Small intestine (tissue), 7 donors: ENCODE measurements around the gene FBH1. TPM values are rescaled to one million over a fixed set of nuclear protein-coding genes. Genes with fewer than 3 reads are reported as not detected.
"Not testable (repeated sequence)": the region's sequence is repeated elsewhere in the genome, so short reads cannot be mapped to it uniquely, and the experiment has no call there.

Experiments used
- DNase-seq, 2 donors: peaks; one replicate each; pipeline versions ENCODE4 v3.0.0 to v3.0.0-alpha.2; 2013
- FAIRE-seq: peaks from 2 replicates; lab custom pipeline; 2012; peaks lifted over from hg19 to GRCh38; lab: Jason Lieb, UNC
- H3K27ac ChIP-seq, 3 donors: one replicate each; pipeline ENCODE4 v1.5.1; 2013; ENCODE audit warnings: low read length in 2 of 3, mild to moderate bottlenecking in 2 of 3, control low read depth in 1 of 3, inconsistent platforms in 1 of 3, low read depth in 1 of 3, moderate library complexity in 1 of 3
- H3K27me3 ChIP-seq, 3 donors: one replicate each; pipeline ENCODE4 v1.6.1; 2013; ENCODE audit warnings: low read length in 3 of 3, inconsistent platforms in 1 of 3; ENCODE audit not compliant: control insufficient read depth in 3 of 3, insufficient read depth in 3 of 3
- H3K36me3 ChIP-seq, 3 donors: one replicate each; pipeline ENCODE4 v1.6.1; 2013; ENCODE audit warnings: low read length in 3 of 3, inconsistent platforms in 1 of 3, low read depth in 1 of 3, mild to moderate bottlenecking in 1 of 3, moderate library complexity in 1 of 3; ENCODE audit not compliant: control insufficient read depth in 3 of 3, insufficient read depth in 2 of 3
- H3K4me1 ChIP-seq, 3 donors: one replicate each; pipeline ENCODE4 v1.6.1; 2013; ENCODE audit warnings: low read length in 2 of 3, inconsistent platforms in 1 of 3, low read depth in 1 of 3, mild to moderate bottlenecking in 1 of 3, moderate library complexity in 1 of 3; ENCODE audit not compliant: control insufficient read depth in 3 of 3, insufficient read depth in 2 of 3
- H3K4me3 ChIP-seq, 3 donors: one replicate each; pipeline ENCODE4 v1.5.1; 2013; ENCODE audit warnings: low read length in 3 of 3, control low read depth in 1 of 3, inconsistent platforms in 1 of 3, low read depth in 1 of 3, mild to moderate bottlenecking in 1 of 3, moderate library complexity in 1 of 3
- H3K9me3 ChIP-seq, 2 donors: one replicate each; pipeline ENCODE4 v1.6.1; 2013; ENCODE audit warnings: low read depth in 1 of 2, low read length in 1 of 2; ENCODE audit not compliant: control insufficient read depth in 2 of 2, insufficient read depth in 1 of 2
- WGBS, 3 donors: extraction: QIAGEN DNeasy Blood & Tissue Kit; methylation state at CpG; one replicate each; pipeline ENCODE4 v1.1.7; 2013; 5-methylcytosine and 5-hydroxymethylcytosine counted together
- polyA plus RNA-seq, 4 donors: library from polyadenylated mRNA; stranded (reverse) in 3 of 4; unstranded in 1 of 4; fragments of 200-250 nt in 3 of 4; fragments of 120-200 nt in 1 of 4; gene quantifications; one replicate each; pipeline versions ENCODE4 v1.2.1 to v1.2.3, GENCODE V29; 2013
- donor health status: healthy with polysubstance abuse.
- donor health status: control.
- donor health status: control.
- donor health status: Bipolar disorder and iron deficiency.
- donor health status: healthy.

FBH1 gene
- polyA plus RNA-seq, 4 donors = 38.8 to 89.9 (median 67.5) TPM

DNA sequence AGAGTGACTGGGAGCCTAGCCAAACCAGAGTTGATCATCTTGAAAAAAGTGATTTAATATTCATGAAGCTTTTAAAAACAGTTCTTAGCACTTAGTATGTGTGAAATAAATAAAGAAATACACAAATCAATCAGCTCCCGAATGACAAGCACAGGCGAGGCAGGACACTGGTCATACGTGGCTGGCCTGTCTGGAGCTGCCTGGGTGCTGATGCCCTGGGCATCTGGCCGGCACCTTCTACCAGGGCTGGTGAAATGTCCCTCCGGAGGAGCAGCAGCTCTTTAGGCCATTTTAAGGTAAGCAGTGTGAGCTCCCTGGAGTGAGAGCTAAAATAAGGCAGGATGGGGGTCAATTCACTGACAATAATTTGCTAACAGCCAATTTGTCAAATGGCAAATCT, 63.6 kb downstream of the FBH1 start:
- FAIRE-seq = no peak
- peaks cover 0 to 5% (median 0%) of the 10 kb centered on the region in 3 donors for H3K4me1 ChIP-seq
- 87 to 90% (median 89%) methylated on average over 5 of the region's 5 CpGs for WGBS, 3 donors
- no peak overlapping the region for H3K27ac ChIP-seq
- H3K27me3 ChIP-seq = no peaks in the 10 kb centered on the region
- no peaks in the 10 kb centered on the region for H3K9me3 ChIP-seq
- H3K4me3 ChIP-seq = no peak overlapping the region
- peaks cover 7 to 32% (median 10%) of the 10 kb centered on the region in 3 donors for H3K36me3 ChIP-seq
- DNase-seq = no peak

DNA sequence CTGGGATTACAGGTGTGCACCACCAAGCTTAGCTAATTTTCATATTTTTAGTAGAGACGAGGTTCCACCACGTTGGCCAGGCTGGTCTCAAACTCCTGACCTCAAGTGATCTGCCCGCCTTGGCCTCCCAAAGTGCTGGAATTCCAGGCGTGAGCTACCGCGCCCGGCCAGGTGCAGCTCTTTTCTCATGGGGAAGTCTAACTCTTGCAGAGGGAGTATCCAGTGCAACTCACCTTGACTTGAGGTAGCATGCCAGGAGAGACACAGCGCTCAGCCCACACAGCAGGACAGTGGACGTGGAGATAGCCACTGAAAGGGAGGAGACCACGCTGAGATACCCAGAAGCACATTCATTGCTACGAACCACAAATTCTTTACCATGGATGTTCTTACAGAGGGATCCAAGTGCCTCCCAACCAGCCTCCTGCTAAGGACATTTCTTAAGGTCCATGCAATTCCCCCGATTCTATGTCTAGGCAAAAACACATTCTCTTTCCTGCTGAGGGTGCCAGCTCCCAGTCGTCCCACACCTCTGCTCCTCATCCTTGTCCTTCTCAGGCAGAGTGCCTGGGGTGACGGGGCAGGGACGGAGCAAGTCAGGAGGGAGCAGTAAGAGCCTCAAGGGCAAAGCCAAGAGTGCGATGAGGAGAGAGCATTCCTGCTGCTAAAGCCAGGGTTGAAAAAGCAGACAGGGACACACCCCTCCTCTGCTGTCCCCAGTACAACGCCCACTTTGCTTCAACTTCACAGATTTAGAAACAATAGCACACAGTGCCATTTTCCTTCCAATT, 66.3 kb downstream of the FBH1 start:
- Histone ChIP-seq H3K27ac (no peak overlapping the region), H3K27me3 (no peaks in the 10 kb centered on the region), H3K4me1 (peaks cover 0 to 2% (median 0%) of the 10 kb centered on the region in 3 donors), H3K4me3 (no peak overlapping the region), H3K9me3 (no peaks in the 10 kb centered on the region), H3K36me3 (peaks cover 7 to 49% (median 21%) of the 10 kb centered on the region in 3 donors)
- WGBS, 3 donors = 88 to 93% (median 90%) methylated on average over 16 to 17 of the region's 17 CpGs
- DNase-seq = no peak
- FAIRE-seq = no peak

DNA sequence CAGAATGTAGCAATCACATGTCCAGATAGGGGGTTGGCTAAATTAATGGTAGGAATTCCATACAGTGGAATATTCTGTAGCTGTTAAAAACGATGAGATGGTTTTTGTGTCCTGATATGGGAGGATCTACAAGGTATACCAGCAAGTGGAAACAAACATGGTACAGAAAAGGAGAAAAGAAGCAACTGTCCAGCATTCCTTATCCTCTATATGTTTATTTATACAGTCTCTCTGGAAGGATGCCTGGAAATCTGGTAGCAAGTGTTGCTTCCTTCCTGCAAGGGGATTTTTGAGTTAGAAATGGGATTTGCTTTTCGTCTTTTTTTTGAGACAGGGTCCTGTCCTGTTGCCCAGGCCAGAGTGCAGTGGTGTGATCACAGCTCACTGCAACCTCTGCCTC, 68.0 kb downstream of the FBH1 start:
- 60 to 78% (median 78%) methylated on average over 2 of the region's 2 CpGs for WGBS, 3 donors

DNA sequence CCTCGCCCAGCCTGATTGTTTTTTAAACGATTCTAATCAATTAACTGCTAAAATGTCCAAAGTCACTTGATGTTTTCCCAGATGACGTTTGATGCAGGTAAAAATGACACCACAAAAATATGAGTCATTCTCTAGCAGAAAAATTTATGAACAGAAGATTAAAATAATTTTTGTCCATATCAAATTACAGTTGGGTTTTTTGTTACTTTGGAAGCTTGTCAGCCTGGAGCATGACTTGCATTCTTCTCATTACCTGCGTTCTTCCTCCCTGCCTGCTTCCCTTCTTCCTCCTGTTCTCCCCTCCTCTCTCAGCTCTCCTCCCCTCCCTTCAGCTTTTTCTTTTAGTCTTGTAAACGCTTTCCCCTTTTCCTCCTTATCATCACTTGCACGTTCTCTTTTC, 68.6 kb downstream of the FBH1 start:
- Histone ChIP-seq H3K9me3 (no peaks in the 10 kb centered on the region), H3K4me3 (no peak overlapping the region), H3K27me3 (no peaks in the 10 kb centered on the region), H3K36me3 (peaks cover 11 to 52% (median 18%) of the 10 kb centered on the region in 3 donors), H3K4me1 (no peaks in the 10 kb centered on the region), H3K27ac (no peak overlapping the region)
- FAIRE-seq (no peak), DNase-seq (no peak)
- 76 to 87% (median 81%) methylated on average over 6 of the region's 6 CpGs for WGBS, 3 donors

More for the DNA sequence above, 68.0 kb downstream of the FBH1 start:
- Histone ChIP-seq H3K27me3 (no peaks in the 10 kb centered on the region), H3K36me3 (peaks cover 10 to 53% (median 17%) of the 10 kb centered on the region in 3 donors), H3K4me1 (no peaks in the 10 kb centered on the region), H3K4me3 (no peak overlapping the region), H3K27ac (no peak overlapping the region), H3K9me3 (no peaks in the 10 kb centered on the region)
- DNase-seq (no peak), FAIRE-seq (no peak)

DNA sequence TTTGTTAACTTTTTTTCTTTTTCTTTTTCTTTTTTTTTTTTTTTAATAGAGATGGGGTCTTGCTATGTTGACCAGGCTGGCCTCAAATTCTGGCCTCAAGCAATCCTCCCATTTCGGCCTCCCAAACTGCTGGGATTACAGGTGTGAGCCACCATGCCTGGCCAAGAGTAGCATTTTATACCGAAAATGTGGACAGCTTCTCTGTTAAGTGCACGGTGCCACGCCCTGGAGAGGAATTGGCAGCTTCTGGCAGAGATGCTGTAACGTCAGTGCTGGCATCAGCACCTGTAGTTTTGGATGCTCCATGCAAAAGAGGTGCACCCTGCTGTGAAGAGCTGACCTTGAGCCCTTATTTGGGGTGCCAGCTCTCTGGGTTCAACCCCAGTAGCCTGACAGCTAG, 69.1 kb downstream of the FBH1 start:
- Histone ChIP-seq H3K27ac (no peak overlapping the region), H3K9me3 (no peaks in the 10 kb centered on the region), H3K27me3 (no peaks in the 10 kb centered on the region), H3K4me3 (no peak overlapping the region), H3K4me1 (no peaks in the 10 kb centered on the region), H3K36me3 (peaks cover 11 to 50% (median 18%) of the 10 kb centered on the region in 3 donors)
- FAIRE-seq (no peak), DNase-seq (no peak)
- WGBS, 3 donors = 83 to 87% (median 83%) methylated on average over 5 of the region's 5 CpGs

DNA sequence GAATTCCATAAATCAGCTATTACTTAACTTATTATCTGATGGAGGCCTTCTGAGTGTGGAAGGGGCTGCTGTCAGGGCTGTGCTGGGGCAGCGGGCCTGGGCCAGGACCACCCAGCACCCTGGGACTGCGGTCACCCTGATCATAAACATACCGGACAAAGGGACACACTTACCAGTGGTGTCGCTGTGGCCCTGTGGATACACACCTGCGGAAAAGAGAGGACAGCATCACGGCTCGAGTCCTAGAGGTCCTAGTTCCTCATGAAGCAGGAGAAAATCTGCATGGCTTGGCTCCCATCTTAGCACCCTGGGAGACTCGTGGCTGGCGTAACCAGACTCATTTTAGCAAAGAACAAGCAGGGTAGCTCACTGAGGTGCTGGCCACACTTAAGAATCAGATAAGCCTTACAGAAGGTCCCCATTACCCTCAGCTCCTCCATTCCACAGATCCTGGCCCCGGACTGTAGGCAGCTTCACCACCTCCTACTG, 69.6 kb downstream of the FBH1 start:
- FAIRE-seq (no peak), DNase-seq (no peak)
- peaks cover 11 to 52% (median 18%) of the 10 kb centered on the region in 3 donors for H3K36me3 ChIP-seq

DNA sequence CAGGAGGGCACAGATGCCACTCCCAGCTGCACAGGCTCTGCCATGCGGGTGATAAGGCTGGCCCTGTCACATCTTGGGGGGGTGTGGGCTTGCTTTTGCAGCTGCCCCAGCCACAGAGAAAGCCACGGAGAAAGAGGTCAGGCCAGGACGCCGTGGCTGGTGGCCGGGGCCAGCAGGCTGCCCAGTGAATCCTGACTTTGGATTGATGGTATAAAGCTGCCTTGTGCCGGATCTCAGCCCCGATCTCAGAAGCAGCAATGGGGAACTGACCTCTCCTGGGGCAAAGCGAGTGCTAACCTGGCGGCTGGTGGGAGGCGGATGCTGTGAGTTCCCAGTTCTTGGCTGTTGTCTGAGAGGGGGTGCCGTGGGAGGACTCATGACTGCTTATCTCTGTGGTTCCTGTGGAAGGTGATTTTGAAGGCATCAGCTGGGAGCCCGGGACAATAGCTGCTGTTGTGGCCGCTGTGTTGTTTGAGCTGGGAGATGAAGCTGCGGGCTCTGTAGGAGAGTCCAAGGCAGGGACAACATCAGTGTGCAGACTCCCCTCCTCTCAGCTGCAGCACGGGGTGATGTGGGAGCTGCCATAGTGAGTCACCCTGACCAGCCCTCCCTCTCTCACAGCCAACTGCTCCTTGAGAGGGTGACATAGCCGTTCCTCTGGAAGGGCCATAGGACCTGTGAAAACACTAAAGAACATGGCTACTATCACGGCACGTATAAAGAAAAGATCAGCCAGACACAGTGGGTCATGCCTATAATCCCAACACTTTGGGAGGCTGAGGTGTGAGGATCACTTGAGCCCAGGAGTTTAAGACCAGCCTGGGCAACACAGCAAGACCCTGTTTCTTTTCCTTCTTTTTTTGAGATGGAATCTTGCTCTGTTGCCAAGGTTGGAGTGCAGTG, 70.3 kb downstream of the FBH1 start:
- no peak overlapping the region for H3K27ac ChIP-seq
- H3K9me3 ChIP-seq = no peaks in the 10 kb centered on the region
- H3K4me3 ChIP-seq = no peak overlapping the region
- H3K27me3 ChIP-seq = no peaks in the 10 kb centered on the region
- WGBS, 3 donors = 91 to 95% (median 93%) methylated on average over 18 of the region's 18 CpGs
- DNase-seq (no peak), FAIRE-seq (no peak)
- no peaks in the 10 kb centered on the region for H3K4me1 ChIP-seq
- H3K36me3 ChIP-seq = peaks cover 11 to 58% (median 18%) of the 10 kb centered on the region in 3 donors

More for the DNA sequence above, 69.6 kb downstream of the FBH1 start:
- Histone ChIP-seq H3K4me3 (no peak overlapping the region), H3K27me3 (no peaks in the 10 kb centered on the region), H3K4me1 (no peaks in the 10 kb centered on the region), H3K27ac (no peak overlapping the region), H3K9me3 (no peaks in the 10 kb centered on the region)
- WGBS, 3 donors = 93 to 97% (median 93%) methylated on average over 10 of the region's 10 CpGs

DNA sequence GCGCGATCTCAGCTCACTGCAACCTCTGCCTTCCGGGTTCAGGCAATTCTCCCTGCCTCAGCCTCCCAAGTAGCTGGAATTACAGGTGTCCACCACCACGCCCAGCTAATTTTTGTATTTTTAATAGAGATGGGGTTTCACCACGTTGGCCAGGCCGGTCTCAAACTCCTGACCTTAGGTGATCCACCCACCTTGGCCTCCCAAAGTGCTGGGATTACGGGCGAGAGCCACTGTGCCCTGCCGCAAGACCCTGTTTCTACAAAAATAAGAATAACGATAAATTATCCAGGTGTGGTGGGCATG, 70.9 kb downstream of the FBH1 start:
- not testable (repeated sequence) for H3K27me3 ChIP-seq, H3K27ac ChIP-seq, DNase-seq, H3K9me3 ChIP-seq, H3K4me1 ChIP-seq, H3K4me3 ChIP-seq, FAIRE-seq
- WGBS, 3 donors = 95 to 98% (median 98%) methylated on average over 10 of the region's 10 CpGs
- H3K36me3 ChIP-seq = peaks cover 8 to 60% (median 18%) of the 10 kb centered on the region in 3 donors
